ENCODE results near the gene RFTN1.

RFTN1 gene

DNA sequence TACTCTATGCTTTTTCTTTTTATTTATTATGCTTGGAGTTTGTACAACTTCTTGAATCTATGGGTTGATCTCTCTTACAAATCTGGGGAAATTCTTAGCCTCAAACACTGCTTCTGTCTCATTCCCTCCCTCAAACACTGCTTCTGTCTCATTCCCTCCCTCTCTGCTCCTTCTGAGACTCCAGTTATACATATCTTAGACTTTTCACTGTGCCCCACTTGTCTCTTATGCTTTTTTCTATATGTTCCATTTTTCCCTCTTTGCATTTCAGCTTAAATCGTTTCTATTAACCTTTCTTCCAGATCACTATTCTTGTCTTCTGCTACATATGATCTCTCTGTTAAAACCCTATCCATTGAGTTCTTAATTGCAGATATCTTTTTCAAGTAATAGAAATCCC, 50.4 kb downstream of the RFTN1 start:
- no peak overlapping the region for H3K27ac ChIP-seq (ENCODE audit: low read depth, low read length)
- H3K36me3 ChIP-seq (ENCODE audit: control insufficient read depth, insufficient read depth, low read length), result no peaks in the 10 kb centered on the region
- no peak overlapping the region for H3K4me3 ChIP-seq (ENCODE audit: low read length)
- no peaks in the 10 kb centered on the region for H3K27me3 ChIP-seq (ENCODE audit: control insufficient read depth, insufficient read depth, low read length)
- no peaks in the 10 kb centered on the region for H3K4me1 ChIP-seq (ENCODE audit: control insufficient read depth, insufficient read depth, low read length)
- no peak overlapping the region for H3K9ac ChIP-seq (ENCODE audit: low read length)

DNA sequence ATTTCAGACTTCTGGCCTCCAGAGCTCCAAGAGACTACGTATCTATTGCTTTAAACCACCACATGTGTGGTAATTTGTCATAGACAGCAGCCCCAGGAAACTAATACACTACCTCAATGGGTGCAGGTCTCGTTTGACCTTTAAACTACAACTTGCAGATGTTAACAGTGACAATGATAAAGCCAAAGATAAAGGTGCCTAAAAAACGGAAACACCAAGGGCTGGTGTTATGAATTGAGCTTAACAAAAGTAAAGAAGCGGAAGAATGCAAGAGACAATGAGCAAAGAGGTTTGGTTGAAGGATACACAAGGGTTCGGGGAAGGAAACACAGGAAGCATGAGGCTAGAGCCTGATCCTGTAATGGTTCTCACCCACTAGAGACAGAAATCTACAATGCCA, 50.8 kb downstream of the RFTN1 start:
- Histone ChIP-seq H3K4me3 (ENCODE audit: low read length) (no peak overlapping the region), H3K27me3 (ENCODE audit: control insufficient read depth, insufficient read depth, low read length) (no peaks in the 10 kb centered on the region), H3K4me1 (ENCODE audit: control insufficient read depth, insufficient read depth, low read length) (no peaks in the 10 kb centered on the region), H3K27ac (ENCODE audit: low read depth, low read length) (no peak overlapping the region), H3K36me3 (ENCODE audit: control insufficient read depth, insufficient read depth, low read length) (no peaks in the 10 kb centered on the region), H3K9ac (ENCODE audit: low read length) (no peak overlapping the region)

DNA sequence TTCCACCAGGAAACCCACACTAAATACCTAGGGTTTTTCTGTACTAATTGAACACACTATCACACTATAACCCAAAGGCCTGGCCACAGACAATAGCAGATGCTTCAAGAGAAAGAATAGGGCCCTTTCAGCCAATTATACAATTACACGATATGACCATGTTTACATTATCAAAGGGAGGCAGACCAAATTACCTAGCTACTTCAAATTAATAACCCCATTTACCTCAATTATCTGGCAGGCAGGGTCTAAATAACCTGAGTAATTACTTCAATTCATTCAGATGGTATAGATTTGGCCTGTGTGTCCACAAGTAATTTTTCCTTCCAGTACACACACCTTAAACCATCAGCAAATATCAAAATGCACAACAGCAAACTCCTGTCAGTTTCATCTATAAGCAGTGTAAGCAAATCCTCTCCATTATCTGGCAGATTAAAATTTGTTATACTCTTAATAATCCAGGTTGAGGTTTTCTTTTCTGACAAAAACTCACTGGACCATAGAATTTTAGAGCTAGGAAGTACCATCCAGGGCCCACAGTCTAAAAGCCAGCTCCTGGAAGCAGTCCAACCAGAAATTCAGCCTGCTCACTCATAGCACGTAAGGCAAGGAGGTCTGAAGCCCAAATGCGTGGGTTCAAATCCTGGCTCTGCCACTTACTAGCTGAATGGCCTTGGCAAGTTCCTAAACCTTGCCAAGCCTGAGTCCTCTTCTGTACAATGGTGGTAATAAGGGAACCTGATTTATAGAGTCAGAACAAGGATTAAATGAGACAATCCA, 51.8 kb downstream of the RFTN1 start:
- no peak overlapping the region for H3K27ac ChIP-seq (ENCODE audit: low read depth, low read length)
- no peaks in the 10 kb centered on the region for H3K36me3 ChIP-seq (ENCODE audit: control insufficient read depth, insufficient read depth, low read length)
- no peak overlapping the region for H3K4me3 ChIP-seq (ENCODE audit: low read length)
- H3K4me1 ChIP-seq (ENCODE audit: control insufficient read depth, insufficient read depth, low read length), result no peaks in the 10 kb centered on the region
- no peaks in the 10 kb centered on the region for H3K27me3 ChIP-seq (ENCODE audit: control insufficient read depth, insufficient read depth, low read length)
- H3K9ac ChIP-seq (ENCODE audit: low read length), result no peak overlapping the region

DNA sequence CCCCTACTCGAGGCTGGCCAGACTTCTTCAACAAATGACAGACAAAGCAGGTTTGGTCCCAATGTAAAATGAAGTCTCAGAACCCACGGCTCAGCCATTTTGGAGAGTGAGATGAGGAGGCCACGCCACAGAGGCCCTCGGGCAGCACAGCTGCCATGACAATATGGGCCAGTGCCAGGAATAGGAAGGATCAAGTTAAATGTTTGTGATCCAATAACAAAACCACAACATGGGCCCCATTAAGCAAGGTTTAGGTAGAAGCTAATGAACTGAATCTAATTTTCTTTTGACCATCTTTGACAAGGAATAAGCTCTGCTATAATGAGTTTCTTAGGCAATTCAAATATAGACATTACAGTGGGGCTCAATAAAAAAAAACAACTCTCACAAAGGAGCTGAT, 52.6 kb downstream of the RFTN1 start:
- Histone ChIP-seq H3K27me3 (ENCODE audit: control insufficient read depth, insufficient read depth, low read length) (no peaks in the 10 kb centered on the region), H3K4me1 (ENCODE audit: control insufficient read depth, insufficient read depth, low read length) (no peaks in the 10 kb centered on the region), H3K27ac (ENCODE audit: low read depth, low read length) (no peak overlapping the region), H3K36me3 (ENCODE audit: control insufficient read depth, insufficient read depth, low read length) (no peaks in the 10 kb centered on the region), H3K9ac (ENCODE audit: low read length) (no peak overlapping the region), H3K4me3 (ENCODE audit: low read length) (no peak overlapping the region)

DNA sequence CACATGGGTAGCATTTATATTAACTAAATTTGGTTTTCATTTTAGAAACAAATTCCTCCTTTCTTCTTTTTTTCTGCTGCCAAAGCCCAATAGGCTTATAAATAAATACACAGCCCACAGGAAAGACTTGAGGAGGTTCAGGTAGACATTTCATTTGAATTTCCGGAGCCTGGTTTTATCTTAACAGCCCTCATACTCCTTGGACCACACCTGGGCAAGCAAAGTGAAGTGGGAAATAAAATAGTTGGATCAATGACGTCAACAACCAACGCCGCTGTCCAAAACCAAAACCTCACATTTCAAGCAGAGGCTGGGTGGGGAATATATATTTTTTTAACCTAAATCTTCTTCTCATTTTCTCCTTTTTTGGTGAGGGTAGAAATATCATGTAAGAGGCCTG, 53.2 kb downstream of the RFTN1 start:
- H3K36me3 ChIP-seq (ENCODE audit: control insufficient read depth, insufficient read depth, low read length), result no peaks in the 10 kb centered on the region
- no peak overlapping the region for H3K4me3 ChIP-seq (ENCODE audit: low read length)
- H3K9ac ChIP-seq (ENCODE audit: low read length), result no peak overlapping the region
- H3K4me1 ChIP-seq (ENCODE audit: control insufficient read depth, insufficient read depth, low read length), result no peaks in the 10 kb centered on the region
- H3K27ac ChIP-seq (ENCODE audit: low read depth, low read length), result no peak overlapping the region
- no peaks in the 10 kb centered on the region for H3K27me3 ChIP-seq (ENCODE audit: control insufficient read depth, insufficient read depth, low read length)

DNA sequence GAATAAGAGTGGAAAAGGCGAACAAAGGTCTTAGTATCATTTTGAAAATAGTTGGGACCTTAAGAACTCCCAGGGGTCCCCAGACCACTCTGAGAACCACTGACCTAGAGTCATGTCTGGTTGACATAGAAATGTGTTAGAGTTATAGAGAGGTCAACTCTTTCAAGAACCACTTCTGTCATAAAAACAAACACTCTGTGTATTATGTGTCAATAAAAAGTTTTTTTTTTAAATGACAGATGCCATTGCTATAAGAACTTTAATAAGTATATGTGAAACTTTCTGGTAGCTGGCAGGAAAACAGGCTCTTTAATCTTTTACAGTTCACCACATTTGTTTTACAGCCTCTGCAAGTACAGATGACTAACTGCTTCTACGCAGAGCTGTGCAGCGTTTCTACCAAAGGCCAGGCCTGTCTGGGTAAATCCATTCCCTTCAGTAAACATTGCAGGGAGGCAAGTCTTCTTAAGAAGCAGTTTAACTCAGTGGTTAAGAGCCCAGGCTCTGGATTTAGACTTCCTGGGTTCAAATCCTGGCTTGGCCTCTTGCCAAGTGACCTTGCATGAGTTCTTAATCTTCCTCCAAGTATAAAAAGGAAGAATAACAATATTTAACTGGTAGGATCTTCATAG, 56.6 kb downstream of the RFTN1 start:
- no peak overlapping the region for H3K27ac ChIP-seq (ENCODE audit: low read depth, low read length)

DNA sequence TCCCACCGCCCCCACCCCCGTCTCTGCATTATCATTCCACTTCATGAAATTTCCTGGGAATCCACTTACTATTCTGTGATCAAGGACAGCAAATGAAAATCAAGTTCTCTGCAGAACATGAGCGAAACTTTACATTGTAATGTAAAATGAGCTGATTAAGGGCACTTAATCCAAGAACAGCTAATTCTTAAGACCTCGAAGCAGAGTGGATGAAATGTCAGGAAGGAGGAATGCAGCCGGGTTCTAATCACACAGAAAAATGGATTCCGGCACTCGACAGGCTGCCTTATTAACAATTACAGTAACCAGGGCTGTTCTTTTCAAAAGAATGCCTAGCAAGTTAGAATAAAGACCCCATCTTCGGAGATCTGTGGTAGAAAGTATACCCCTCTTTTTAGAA, 57.5 kb downstream of the RFTN1 start:
- H3K9ac ChIP-seq (ENCODE audit: low read length), result no peak overlapping the region
- no peaks in the 10 kb centered on the region for H3K36me3 ChIP-seq (ENCODE audit: control insufficient read depth, insufficient read depth, low read length)
- no peaks in the 10 kb centered on the region for H3K27me3 ChIP-seq (ENCODE audit: control insufficient read depth, insufficient read depth, low read length)
- no peak overlapping the region for H3K27ac ChIP-seq (ENCODE audit: low read depth, low read length)
- no peaks in the 10 kb centered on the region for H3K4me1 ChIP-seq (ENCODE audit: control insufficient read depth, insufficient read depth, low read length)
- H3K4me3 ChIP-seq (ENCODE audit: low read length), result no peak overlapping the region

More for the DNA sequence above, 56.6 kb downstream of the RFTN1 start:
- H3K4me1 ChIP-seq (ENCODE audit: control insufficient read depth, insufficient read depth, low read length), result no peaks in the 10 kb centered on the region
- no peak overlapping the region for H3K9ac ChIP-seq (ENCODE audit: low read length)
- H3K4me3 ChIP-seq (ENCODE audit: low read length), result no peak overlapping the region
- no peaks in the 10 kb centered on the region for H3K36me3 ChIP-seq (ENCODE audit: control insufficient read depth, insufficient read depth, low read length)
- no peaks in the 10 kb centered on the region for H3K27me3 ChIP-seq (ENCODE audit: control insufficient read depth, insufficient read depth, low read length)

DNA sequence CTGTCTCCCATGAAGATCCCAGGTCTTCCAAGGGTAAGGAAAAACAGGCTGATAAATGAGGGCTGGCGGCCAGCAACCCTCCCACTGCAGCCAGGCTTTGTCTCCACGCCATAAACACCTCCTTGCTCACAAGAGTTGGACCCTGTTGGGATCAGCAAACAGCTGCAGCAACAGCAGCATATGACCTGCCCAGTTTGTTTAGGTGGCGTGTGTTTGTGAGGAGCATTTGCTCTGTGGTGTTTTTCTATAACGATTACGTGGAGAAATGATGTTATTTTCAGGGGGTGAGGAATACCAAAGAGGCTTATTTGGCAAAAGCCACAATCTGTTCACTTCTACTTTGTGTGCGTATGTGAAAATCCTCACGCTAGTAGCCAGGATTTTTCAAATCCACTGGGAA, 58.5 kb downstream of the RFTN1 start:
- Histone ChIP-seq H3K27me3 (ENCODE audit: control insufficient read depth, insufficient read depth, low read length) (no peaks in the 10 kb centered on the region), H3K4me3 (ENCODE audit: low read length) (no peak overlapping the region), H3K4me1 (ENCODE audit: control insufficient read depth, insufficient read depth, low read length) (no peaks in the 10 kb centered on the region), H3K27ac (ENCODE audit: low read depth, low read length) (no peak overlapping the region), H3K36me3 (ENCODE audit: control insufficient read depth, insufficient read depth, low read length) (no peaks in the 10 kb centered on the region), H3K9ac (ENCODE audit: low read length) (no peak overlapping the region)

DNA sequence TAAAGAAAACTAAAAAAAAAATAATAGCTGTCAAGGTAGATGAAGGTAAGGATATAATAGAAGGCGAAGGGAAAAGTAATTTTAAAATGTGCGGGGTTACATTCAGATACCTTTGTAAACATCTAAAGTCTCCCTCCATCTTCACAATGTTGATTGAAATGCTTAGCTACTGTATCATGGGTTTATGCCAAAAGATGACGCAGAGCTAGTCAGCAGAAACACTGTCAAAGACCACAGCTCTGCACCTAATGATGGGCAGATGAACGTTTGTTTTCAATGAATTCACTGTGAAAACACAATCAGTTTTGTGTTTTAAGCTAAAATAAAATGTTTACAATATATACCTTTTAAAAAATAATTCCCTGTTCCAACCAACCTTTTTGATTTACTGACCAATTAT, 61.2 kb downstream of the RFTN1 start:
- no peak overlapping the region for H3K9ac ChIP-seq (ENCODE audit: low read length)
- no peak overlapping the region for H3K27ac ChIP-seq (ENCODE audit: low read depth, low read length)
- no peaks in the 10 kb centered on the region for H3K27me3 ChIP-seq (ENCODE audit: control insufficient read depth, insufficient read depth, low read length)
- no peak overlapping the region for H3K4me3 ChIP-seq (ENCODE audit: low read length)
- H3K36me3 ChIP-seq (ENCODE audit: control insufficient read depth, insufficient read depth, low read length), result no peaks in the 10 kb centered on the region
- H3K4me1 ChIP-seq (ENCODE audit: control insufficient read depth, insufficient read depth, low read length), result peaks cover 2% of the 10 kb centered on the region

DNA sequence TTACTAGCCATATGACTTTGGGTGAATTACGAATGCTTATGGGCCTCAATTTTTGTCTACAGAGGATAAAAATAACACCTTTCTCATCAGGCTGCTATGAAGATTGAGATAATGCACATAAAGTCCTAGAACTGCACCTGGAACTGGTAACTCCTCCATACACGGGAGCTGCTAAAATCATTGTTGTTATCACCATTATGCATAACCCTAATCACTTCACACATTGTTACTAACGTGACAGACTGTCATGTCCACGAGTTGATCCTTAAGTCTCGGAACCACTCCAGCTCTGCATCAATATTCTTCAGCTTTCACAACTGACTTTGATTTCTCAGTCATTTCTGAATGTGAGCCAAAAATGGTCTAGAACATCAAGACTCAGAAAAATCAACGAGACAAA, 64.1 kb downstream of the RFTN1 start:
- Histone ChIP-seq H3K36me3 (ENCODE audit: control insufficient read depth, insufficient read depth, low read length) (no peaks in the 10 kb centered on the region), H3K4me1 (ENCODE audit: control insufficient read depth, insufficient read depth, low read length) (peaks cover 2% of the 10 kb centered on the region), H3K4me3 (ENCODE audit: low read length) (no peak overlapping the region), H3K27me3 (ENCODE audit: control insufficient read depth, insufficient read depth, low read length) (no peaks in the 10 kb centered on the region), H3K27ac (ENCODE audit: low read depth, low read length) (no peak overlapping the region), H3K9ac (ENCODE audit: low read length) (no peak overlapping the region)

DNA sequence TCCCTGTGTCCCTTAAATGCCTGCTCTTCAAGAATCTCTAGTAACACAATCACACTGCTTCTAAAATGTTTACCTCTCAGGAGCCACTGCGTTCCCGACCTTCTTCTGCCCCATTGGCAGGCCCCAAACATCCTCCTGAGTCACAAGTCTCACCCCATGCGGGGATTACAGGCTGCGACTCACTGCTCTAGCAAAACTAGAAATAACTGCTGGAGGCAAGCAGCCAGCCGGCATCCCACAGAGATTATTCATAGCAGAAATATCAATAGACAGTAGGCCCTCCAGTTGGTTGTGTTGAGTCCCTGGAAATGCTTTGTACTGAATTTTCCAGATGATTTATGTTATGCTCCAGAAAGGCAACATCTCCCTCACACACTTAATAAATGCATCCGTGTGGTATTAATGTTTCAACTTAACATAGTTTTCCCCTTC, 64.8 kb downstream of the RFTN1 start:
- Histone ChIP-seq H3K27ac (ENCODE audit: low read depth, low read length) (peak overlapping the region; percentile 12), H3K9ac (ENCODE audit: low read length) (no peak overlapping the region), H3K27me3 (ENCODE audit: control insufficient read depth, insufficient read depth, low read length) (no peaks in the 10 kb centered on the region), H3K36me3 (ENCODE audit: control insufficient read depth, insufficient read depth, low read length) (no peaks in the 10 kb centered on the region), H3K4me3 (ENCODE audit: low read length) (no peak overlapping the region), H3K4me1 (ENCODE audit: control insufficient read depth, insufficient read depth, low read length) (peaks cover 2% of the 10 kb centered on the region)

DNA sequence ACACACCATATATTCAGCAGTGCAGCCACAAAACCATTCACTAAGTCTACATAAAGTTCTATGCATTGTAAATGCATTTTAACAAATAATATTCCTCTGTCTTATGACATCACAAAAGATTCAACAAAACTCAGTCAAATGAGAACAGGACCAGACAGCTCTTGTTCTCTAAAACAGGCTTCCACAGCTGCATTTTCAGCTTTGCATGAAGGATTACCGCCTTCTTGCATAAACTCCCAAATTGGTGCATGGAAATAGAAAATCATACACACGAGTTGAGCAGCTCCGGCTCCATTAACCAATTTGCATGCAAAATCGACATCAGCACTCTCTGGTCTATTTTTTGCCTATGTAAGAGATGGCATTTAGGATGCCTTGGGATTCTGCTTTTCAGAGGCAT, 66.4 kb downstream of the RFTN1 start:
- Histone ChIP-seq H3K27ac (ENCODE audit: low read depth, low read length) (no peak overlapping the region), H3K27me3 (ENCODE audit: control insufficient read depth, insufficient read depth, low read length) (no peaks in the 10 kb centered on the region), H3K9ac (ENCODE audit: low read length) (no peak overlapping the region), H3K36me3 (ENCODE audit: control insufficient read depth, insufficient read depth, low read length) (no peaks in the 10 kb centered on the region), H3K4me3 (ENCODE audit: low read length) (no peak overlapping the region), H3K4me1 (ENCODE audit: control insufficient read depth, insufficient read depth, low read length) (peaks cover 2% of the 10 kb centered on the region)

DNA sequence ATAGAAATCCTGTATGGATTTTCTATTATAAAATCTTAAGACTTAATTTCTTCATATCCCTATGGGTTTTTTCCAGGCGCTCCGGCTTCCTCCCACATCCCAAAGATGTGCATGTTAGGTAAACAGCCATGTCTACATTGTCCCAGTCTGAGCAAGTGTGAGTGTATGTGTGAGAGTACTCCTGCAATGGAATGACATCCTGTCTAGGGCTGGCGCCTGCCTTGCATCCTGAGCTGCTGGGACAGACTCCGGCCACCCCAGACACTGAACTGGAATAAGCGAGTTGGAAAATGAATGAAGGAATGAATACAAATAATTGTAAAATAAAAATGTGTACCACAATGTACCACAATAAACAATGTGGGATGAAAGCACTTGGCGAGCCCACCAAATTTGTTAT, 69.2 kb downstream of the RFTN1 start:
- Histone ChIP-seq H3K9ac (ENCODE audit: low read length) (no peak overlapping the region), H3K4me1 (ENCODE audit: control insufficient read depth, insufficient read depth, low read length) (peaks cover 2% of the 10 kb centered on the region), H3K27ac (ENCODE audit: low read depth, low read length) (no peak overlapping the region), H3K4me3 (ENCODE audit: low read length) (no peak overlapping the region), H3K36me3 (ENCODE audit: control insufficient read depth, insufficient read depth, low read length) (no peaks in the 10 kb centered on the region), H3K27me3 (ENCODE audit: control insufficient read depth, insufficient read depth, low read length) (no peaks in the 10 kb centered on the region)

Measured in rectal smooth muscle tissue (tissue), 1 donor.